ENCODE measurements around the gene ZNF536. TPM values are rescaled to one million over a fixed set of nuclear protein-coding genes. Genes with fewer than 3 reads are reported as not detected.

Gene ZNF536
- total and polyA plus RNA-seq, 2 donors (not counting 1 experiment from before 2014, with no cell fraction given), result not detected

GRCh38 chr19:30420881-30421280 is 48.7 kb downstream of the ZNF536 start:
- CTCF ChIA-PET, result no interaction called here
- intact Hi-C loops (cut with micrococcal nuclease), result no loop called here
- TF ChIP-seq CTCF (IDR thresholded peaks at IDR 0.05) (no peak), EZH2 (IDR thresholded peaks at IDR 0.05; ENCODE audit: borderline replicate concordance, insufficient read depth, low read depth, low read length, poor library complexity, severe bottlenecking) (no peak)

GRCh38 chr19:30421571-30421970 is 49.4 kb downstream of the ZNF536 start:
- H3K4me1 ChIP-seq (ENCODE audit: control insufficient read depth in 2 of 2, insufficient read depth in 2 of 2, low read length in 2 of 2), result no peaks in the 10 kb centered on the region
- no peaks in the 10 kb centered on the region for H3K79me2 ChIP-seq (ENCODE audit: control insufficient read depth, insufficient read depth, low read length)
- H4K20me1 ChIP-seq (ENCODE audit: control insufficient read depth, insufficient read depth, low read length, poor library complexity, severe bottlenecking), result no peaks in the 10 kb centered on the region
- no peaks in the 10 kb centered on the region for H3K36me3 ChIP-seq (replicated peaks in 1 of 2; ENCODE audit: control extremely low read depth in 1 of 2, control insufficient read depth in 1 of 2, extremely low read depth in 1 of 2, insufficient read depth in 2 of 2, low read length in 1 of 2)
- TF ChIP-seq EZH2 (IDR thresholded peaks at IDR 0.05; ENCODE audit: borderline replicate concordance, insufficient read depth, low read depth, low read length, poor library complexity, severe bottlenecking) (no peak), CTCF (IDR thresholded peaks at IDR 0.05) (no peak)
- ChIA-PET CTCF (no interaction called here), POLR2A (no interaction called here)
- no peaks in the 10 kb centered on the region for H3K27me3 ChIP-seq (replicated peaks in 1 of 4; ENCODE audit: control extremely low read depth in 1 of 4, control insufficient read depth in 3 of 4, insufficient read depth in 4 of 4, low read length in 3 of 4)
- no peak overlapping the region for H3K4me3 ChIP-seq (ENCODE audit: control extremely low read depth in 1 of 5, extremely low read depth in 1 of 5, insufficient read depth in 1 of 5, low read depth in 2 of 5, low read length in 4 of 5)
- H3K4me3 Mint-ChIP-seq, result no peak overlapping the region
- peaks cover 0 to 9% (median 0%) of the 10 kb centered on the region in 3 donors for H3K9me3 ChIP-seq (ENCODE audit: control extremely low read depth in 1 of 3, control insufficient read depth in 2 of 3, insufficient read depth in 1 of 3, low read length in 2 of 3)
- 95% methylated on average over 6 of the region's 8 CpGs for WGBS (ENCODE audit: insufficient coverage)
- no peak overlapping the region for H3K27ac Mint-ChIP-seq
- intact Hi-C loops (cut with micrococcal nuclease), result no loop called here
- no peaks in the 10 kb centered on the region for H3K4me1 Mint-ChIP-seq
- H3K27me3 Mint-ChIP-seq, result peaks cover 7% of the 10 kb centered on the region
- H3K9me3 Mint-ChIP-seq (ENCODE audit: insufficient read depth), result no peaks in the 10 kb centered on the region
- no peak overlapping the region for H3K9ac ChIP-seq (ENCODE audit: low read length)
- H3K27ac ChIP-seq (ENCODE audit: low read length in 2 of 2), result no peak overlapping the region
- H2AFZ ChIP-seq (ENCODE audit: insufficient read depth, low read depth, low read length, poor library complexity, severe bottlenecking), result no peak overlapping the region
- H3K4me2 ChIP-seq (replicated peaks; ENCODE audit: low read depth, low read length, poor library complexity, severe bottlenecking), result no peak overlapping the region
- DNase-seq (no peak), ATAC-seq (ENCODE audit: low read depth) (no peak)

More at GRCh38 chr19:30420881-30421280, 48.7 kb downstream of the ZNF536 start:
- Histone ChIP-seq H3K4me1 (ENCODE audit: control insufficient read depth in 2 of 2, insufficient read depth in 2 of 2, low read length in 2 of 2) (no peaks in the 10 kb centered on the region), H3K79me2 (ENCODE audit: control insufficient read depth, insufficient read depth, low read length) (no peaks in the 10 kb centered on the region), H3K4me2 (replicated peaks; ENCODE audit: low read depth, low read length, poor library complexity, severe bottlenecking) (no peak overlapping the region), H3K27me3 (replicated peaks in 1 of 4; ENCODE audit: control extremely low read depth in 1 of 4, control insufficient read depth in 3 of 4, insufficient read depth in 4 of 4, low read length in 3 of 4) (no peaks in the 10 kb centered on the region), H4K20me1 (ENCODE audit: control insufficient read depth, insufficient read depth, low read length, poor library complexity, severe bottlenecking) (no peaks in the 10 kb centered on the region), H3K9me3 (ENCODE audit: control extremely low read depth in 1 of 3, control insufficient read depth in 2 of 3, insufficient read depth in 1 of 3, low read length in 2 of 3) (peaks cover 0 to 12% (median 0%) of the 10 kb centered on the region in 3 donors), H2AFZ (ENCODE audit: insufficient read depth, low read depth, low read length, poor library complexity, severe bottlenecking) (no peak overlapping the region), H3K4me3 (ENCODE audit: control extremely low read depth in 1 of 5, extremely low read depth in 1 of 5, insufficient read depth in 1 of 5, low read depth in 2 of 5, low read length in 4 of 5) (no peak overlapping the region), H3K36me3 (replicated peaks in 1 of 2; ENCODE audit: control extremely low read depth in 1 of 2, control insufficient read depth in 1 of 2, extremely low read depth in 1 of 2, insufficient read depth in 2 of 2, low read length in 1 of 2) (no peaks in the 10 kb centered on the region), H3K27ac (ENCODE audit: low read length in 2 of 2) (no peak overlapping the region), H3K9ac (ENCODE audit: low read length) (no peak overlapping the region)
- Mint-ChIP-seq H3K4me1 (no peaks in the 10 kb centered on the region), H3K9me3 (ENCODE audit: insufficient read depth) (no peaks in the 10 kb centered on the region), H3K27me3 (peaks cover 11% of the 10 kb centered on the region), H3K4me3 (no peak overlapping the region), H3K27ac (no peak overlapping the region)
- DNase-seq, result no peak
- POLR2A ChIA-PET, result no interaction called here
- no peak for ATAC-seq (ENCODE audit: low read depth)
- 89% methylated on average over 7 of the region's 10 CpGs for WGBS (ENCODE audit: insufficient coverage)

Data from B cell (primary cell).